Activated naive CD8-positive, alpha-beta T cell (primary cell): ENCODE results near the gene RPS19BP1.

Experiments
- H3K27ac Mint-ChIP-seq: one replicate; pipeline ENCODE4 v1.8.0; 2021; ENCODE audit warnings: mixed read lengths
- H3K27me3 Mint-ChIP-seq: one replicate; pipeline ENCODE4 v1.8.0; 2021; ENCODE audit warnings: mixed read lengths
- H3K36me3 Mint-ChIP-seq: one replicate; pipeline ENCODE4 v1.8.0; 2021; ENCODE audit warnings: mixed read lengths
- H3K4me1 Mint-ChIP-seq: one replicate; pipeline ENCODE4 v1.8.0; 2021; ENCODE audit warnings: low read depth, mixed read lengths
- H3K4me3 Mint-ChIP-seq: one replicate; pipeline ENCODE4 v1.8.0; 2021; ENCODE audit warnings: mild to moderate bottlenecking, mixed read lengths
- H3K9me3 Mint-ChIP-seq: one replicate; pipeline ENCODE4 v1.8.0; 2021; ENCODE audit warnings: low read depth, mixed read lengths

Gene RPS19BP1

GRCh38 chr22:39486951-39487825, 45.4 kb downstream of the RPS19BP1 start:
- H3K9me3 Mint-ChIP-seq = no peaks in the 10 kb centered on the region
- H3K27ac Mint-ChIP-seq = no peak overlapping the region
- peaks cover 9% of the 10 kb centered on the region for H3K4me1 Mint-ChIP-seq
- no peaks in the 10 kb centered on the region for H3K36me3 Mint-ChIP-seq
- no peaks in the 10 kb centered on the region for H3K27me3 Mint-ChIP-seq
- no peak overlapping the region for H3K4me3 Mint-ChIP-seq

GRCh38 chr22:39482768-39483167, 49.8 kb downstream of the RPS19BP1 start:
- H3K4me1 Mint-ChIP-seq = no peaks in the 10 kb centered on the region
- no peak overlapping the region for H3K27ac Mint-ChIP-seq
- no peaks in the 10 kb centered on the region for H3K36me3 Mint-ChIP-seq

GRCh38 chr22:39481595-39481994, 51.0 kb downstream of the RPS19BP1 start:
- H3K9me3 Mint-ChIP-seq = no peaks in the 10 kb centered on the region
- no peak overlapping the region for H3K4me3 Mint-ChIP-seq
- H3K36me3 Mint-ChIP-seq = no peaks in the 10 kb centered on the region
- no peak overlapping the region for H3K27ac Mint-ChIP-seq
- no peaks in the 10 kb centered on the region for H3K4me1 Mint-ChIP-seq
- H3K27me3 Mint-ChIP-seq = no peaks in the 10 kb centered on the region

More at GRCh38 chr22:39482768-39483167, 49.8 kb downstream of the RPS19BP1 start:
- H3K4me3 Mint-ChIP-seq = no peak overlapping the region
- H3K27me3 Mint-ChIP-seq = no peaks in the 10 kb centered on the region
- no peaks in the 10 kb centered on the region for H3K9me3 Mint-ChIP-seq

GRCh38 chr22:39481054-39481453, 51.5 kb downstream of the RPS19BP1 start:
- Mint-ChIP-seq H3K9me3 (no peaks in the 10 kb centered on the region), H3K27ac (no peak overlapping the region), H3K4me1 (no peaks in the 10 kb centered on the region), H3K4me3 (no peak overlapping the region), H3K27me3 (no peaks in the 10 kb centered on the region), H3K36me3 (no peaks in the 10 kb centered on the region)

- no peaks in the 10 kb centered on the region for H3K27me3 Mint-ChIP-seq
- H3K27ac Mint-ChIP-seq = no peak overlapping the region
- H3K4me3 Mint-ChIP-seq = no peak overlapping the region
- no peaks in the 10 kb centered on the region for H3K9me3 Mint-ChIP-seq
- H3K4me1 Mint-ChIP-seq = no peaks in the 10 kb centered on the region
- no peaks in the 10 kb centered on the region for H3K36me3 Mint-ChIP-seq
These were observed 52.0 kb downstream of the RPS19BP1 start for GRCh38 chr22:39480557-39480956.

- H3K36me3 Mint-ChIP-seq = no peaks in the 10 kb centered on the region
- no peak overlapping the region for H3K27ac Mint-ChIP-seq
- no peak overlapping the region for H3K4me3 Mint-ChIP-seq
- no peaks in the 10 kb centered on the region for H3K9me3 Mint-ChIP-seq
- H3K4me1 Mint-ChIP-seq = no peaks in the 10 kb centered on the region
- no peaks in the 10 kb centered on the region for H3K27me3 Mint-ChIP-seq
These were observed 53.3 kb downstream of the RPS19BP1 start for GRCh38 chr22:39479254-39479653.
